DMS153 (cell line): Measurements from ENCODE around the gene TFF1.
A peak's percentile ranks its signal among the peaks of the same experiment; 100 is the strongest.

Source experiments
- DNase-seq: peaks from one replicate; lab custom pipeline; 2025; lab: John Stamatoyannopoulos, UW

TFF1 gene

DNA sequence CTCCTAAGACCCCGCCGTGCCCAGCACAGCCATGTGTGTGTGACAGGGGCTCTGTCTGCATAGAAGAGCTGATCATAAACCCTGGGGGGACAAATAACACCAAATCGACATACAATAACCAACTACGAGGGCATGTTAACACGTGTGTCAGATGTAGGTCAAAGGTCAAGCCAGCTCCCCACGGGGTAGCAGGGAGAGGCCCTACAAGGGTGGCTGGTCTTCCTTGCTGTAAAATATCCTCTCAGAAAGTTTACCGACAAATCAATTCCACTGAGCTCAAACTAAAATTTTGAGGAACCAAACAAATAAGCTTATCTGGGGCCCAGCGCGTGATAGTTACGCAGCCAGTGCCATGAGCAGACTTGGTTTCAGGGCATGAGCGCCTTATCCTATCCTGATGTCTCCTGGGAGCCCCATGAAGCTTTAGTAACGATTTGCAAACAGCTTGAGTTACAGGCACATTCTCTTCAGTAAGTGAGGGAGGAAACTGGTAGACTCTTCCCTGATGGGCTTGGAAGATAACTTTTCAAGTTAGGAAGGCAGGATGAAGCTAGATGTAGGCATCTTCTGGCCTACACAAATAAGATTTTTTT lies 32.2 kb upstream of the TFF1 start:
- peak; percentile 19 for DNase-seq

- DNase-seq, result no peak
These were observed 31.5 kb upstream of the TFF1 start for GRCh38 chr21:42397746-42398394.

DNA sequence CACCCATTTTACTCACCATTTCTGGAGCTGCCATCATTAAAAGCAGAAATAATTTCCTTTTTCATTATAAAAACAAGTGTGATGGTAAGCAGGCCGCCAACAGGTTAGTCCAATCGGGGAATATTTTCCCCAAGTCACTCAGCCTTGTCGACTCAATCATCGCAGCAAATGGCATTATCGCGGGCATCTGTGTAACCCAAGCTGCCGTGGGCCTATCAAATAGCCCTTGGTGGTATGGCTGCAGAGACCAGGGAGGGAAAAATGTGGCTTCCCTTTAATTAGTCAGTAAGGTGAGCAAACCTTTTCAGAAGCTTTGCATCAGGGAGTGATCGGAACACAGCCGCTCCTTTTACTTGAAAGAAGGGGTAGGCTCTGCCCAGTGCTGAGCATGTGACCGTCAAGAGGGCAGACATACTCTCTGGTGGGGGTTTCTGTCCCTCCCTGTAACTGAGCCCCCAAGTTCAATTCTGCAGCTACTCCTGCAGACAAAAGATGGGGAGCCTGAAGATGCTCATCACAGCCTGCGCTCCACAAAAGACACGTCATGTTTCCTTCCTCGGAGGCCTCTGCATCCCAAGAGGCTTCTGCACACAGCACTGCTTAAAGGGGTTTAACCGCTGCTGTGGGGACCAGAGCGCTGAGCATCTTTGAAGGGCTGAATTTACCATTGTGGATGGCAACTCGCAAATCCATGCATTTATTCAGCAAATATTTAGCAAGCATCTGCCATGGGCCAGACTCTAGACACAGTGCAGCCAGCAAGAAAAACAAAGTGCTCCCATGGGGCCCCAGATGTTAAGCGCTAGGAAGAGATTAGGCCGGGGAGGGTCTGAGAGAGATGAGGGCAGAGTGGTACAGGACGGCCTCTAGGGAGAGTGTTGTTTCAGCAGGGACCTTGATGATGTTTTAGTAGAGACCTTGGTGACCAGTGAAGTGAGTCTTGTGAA lies 30.7 kb upstream of the TFF1 start:
- no peak for DNase-seq

GRCh38 chr21:42395905-42396651 lies 29.7 kb upstream of the TFF1 start, which contains the start of gene TMPRSS3:
TSS of gene TMPRSS3 (minus strand) at chr21:42396052. CDS start at chr21:42395417, 635 bp downstream.
- no peak for DNase-seq

DNA sequence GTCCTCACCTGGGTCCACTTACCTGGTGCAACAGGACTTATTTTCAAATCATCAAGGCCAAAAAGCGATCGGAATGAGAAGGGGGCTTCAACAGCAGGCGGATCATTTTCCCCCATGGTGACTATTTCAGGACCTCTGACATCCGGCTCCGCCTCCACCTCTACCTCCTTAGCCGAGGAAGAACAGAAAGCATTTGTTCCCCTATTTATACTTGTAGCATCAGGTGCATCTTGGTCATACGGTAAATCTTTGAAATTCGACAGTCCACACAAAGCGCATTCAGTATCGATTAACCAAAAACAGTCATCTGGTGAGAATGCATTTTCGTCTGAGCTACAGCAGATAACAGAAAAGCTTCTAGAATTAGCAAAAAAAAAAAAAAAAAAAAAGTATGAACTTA lies 29.0 kb upstream of the TFF1 start:
- no peak for DNase-seq

DNA sequence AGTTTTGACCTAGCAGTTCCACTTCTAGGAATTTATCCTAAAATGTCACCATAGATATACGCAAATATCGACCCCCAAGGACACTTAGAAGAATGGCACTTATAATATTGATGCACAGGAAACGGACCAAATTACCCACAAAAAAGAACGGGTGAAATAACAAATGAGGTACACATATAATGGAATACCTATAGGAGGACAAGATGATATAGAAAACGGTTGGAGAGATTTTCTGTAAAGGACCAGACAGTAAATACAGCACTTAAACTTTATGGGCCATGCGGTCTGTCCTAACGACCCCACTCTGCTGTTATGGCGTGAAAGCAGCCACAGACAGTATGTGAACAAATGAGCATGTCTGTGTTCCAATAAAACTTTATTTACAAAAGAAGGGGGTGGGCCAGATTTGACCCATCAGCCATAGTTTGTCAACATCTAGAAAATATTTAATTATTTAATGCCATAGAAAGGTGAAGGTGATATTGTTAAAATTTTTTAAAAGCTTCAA lies 27.2 kb upstream of the TFF1 start:
- no peak for DNase-seq

DNA sequence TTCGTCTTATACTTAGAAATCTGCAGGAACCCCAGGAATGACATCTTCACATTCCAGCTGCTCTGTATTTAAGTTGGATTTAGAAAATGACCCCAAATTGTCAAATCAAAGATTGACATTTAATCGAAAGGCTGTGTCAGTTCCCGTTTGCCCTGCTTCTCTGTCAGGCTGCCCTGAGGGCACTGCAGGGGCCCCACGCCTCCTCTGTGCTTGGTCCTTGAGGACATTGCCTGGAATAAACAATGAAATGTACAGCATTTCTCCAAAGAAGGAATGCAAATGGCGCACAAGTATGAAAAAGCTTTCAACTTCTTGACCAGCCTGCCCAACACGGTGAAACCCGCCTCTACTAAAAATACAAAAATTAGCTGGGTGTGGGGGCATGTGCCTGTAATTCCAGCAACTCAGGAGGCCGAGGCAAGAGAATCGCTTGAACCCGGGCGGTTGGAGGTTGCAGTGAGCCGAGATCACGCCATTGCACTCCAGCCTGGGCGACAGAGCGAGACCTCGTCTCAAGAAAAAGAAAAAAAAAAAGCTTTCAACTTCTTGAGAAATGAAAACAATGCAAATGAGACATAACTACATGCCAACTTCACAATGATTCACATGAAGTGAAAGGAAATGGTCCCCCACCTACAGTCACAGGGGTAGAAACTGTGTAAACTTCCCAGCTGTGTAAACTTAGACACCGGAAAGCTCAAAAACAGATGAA lies 26.6 kb upstream of the TFF1 start:
- no peak for DNase-seq

DNA sequence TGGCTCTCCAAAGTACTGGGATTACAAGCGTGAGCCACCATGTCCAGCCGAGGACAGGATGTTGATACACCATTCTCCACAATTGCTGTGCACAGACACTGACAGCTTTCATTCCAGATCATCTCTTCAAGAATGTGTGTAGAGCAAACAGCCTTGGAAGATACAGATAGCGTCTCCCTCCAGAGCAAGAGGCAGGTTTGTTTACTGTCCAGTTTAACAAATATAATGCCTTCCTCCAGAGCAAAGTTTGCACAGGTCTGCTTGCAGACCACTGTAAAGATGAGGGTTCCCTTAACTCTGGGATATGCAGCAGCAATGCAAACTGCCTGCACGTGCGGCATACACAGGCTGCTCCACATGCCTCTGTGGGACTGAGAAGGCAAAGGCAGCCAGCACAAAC lies 25.0 kb upstream of the TFF1 start:
- no peak for DNase-seq

DNA sequence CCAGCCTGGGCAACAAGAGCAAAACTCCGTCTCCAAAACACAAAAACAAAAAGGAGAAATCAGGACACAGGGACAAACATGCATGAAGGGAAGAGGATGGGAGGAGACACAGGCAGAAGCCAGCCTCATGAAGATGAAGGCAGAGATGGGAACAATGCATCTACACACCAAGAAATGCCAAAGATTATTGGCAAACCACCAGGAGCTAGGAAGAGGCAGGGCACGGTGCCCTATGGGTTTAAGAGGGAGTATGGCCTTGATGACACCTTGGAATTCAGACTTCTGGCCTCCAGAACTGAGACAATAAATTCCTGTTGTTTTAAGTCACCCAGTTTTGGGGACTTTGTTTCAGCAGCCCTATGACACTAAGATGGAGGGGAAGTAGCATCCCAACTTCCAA lies 24.4 kb upstream of the TFF1 start:
- no peak for DNase-seq

DNA sequence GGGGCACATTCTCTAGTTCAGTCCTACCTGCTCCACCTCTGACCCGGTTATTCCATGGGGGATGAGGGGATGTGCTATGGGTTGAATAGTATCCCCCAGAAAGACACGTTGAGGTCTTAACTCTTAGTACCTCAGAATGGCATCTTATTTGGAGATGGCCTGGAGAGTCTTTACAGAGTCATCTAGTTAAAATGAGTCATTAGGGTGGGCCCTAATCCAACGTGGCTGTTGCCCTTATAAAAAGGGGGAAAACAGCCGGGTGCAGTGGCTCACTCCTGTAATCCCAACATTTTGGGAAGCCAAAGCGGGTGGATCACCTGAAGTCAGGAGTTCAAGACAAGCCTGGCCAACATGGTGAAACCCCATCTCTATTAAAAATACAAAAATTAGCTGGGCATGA lies 23.9 kb upstream of the TFF1 start:
- DNase-seq, result no peak

DNA sequence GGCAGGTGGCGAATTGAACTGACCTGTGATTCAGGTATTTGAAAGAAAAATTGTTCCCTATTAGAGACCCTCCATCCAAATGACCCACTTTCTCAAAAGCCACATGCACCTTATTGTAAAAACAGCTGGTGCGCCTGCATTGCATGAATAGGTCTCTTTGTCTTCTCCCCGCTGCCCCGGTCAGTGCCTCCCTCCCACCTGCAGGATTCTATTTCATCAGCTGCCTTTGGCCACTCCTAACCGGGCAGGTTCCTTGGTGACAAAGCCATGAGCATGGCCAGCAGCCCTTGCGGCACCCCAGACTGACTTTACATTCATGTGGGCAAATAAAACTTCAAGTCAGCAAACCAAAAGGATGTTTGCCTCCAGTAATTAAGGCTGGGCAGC lies 23.1 kb upstream of the TFF1 start:
- peak; percentile 9 for DNase-seq

DNA sequence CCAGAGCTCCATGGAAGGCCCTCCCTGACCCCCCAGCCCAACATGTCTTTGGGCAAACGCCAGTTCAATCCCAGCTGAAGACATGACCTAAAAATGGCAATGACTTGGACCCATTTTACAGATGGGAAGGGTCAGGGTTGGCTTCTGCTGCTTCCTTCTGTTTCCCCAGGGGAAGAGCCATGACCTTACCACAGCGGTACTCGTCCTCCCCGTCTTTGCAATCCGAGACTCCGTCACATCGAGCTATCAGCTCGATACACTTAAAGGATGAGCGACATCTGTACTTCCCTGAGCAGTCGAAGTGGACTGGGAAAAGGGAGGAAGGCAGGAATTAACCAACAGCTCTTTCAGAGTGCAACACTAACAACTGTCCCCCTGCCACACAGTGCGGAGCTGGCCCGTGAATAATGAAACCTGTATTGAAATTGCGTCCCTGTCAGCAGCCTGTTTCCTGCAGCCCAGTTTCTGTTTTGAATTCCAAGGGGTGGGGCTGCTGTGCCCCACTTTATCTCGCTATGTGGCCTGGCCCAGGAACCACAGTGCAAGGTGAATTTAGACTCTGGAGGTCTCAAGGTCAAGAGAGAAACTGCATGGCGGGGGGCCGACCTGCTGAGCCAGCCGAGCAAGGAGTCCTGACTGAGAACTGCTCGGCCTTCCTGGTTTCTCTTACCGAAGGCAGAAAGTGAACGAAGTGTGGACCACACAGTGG lies 22.6 kb upstream of the TFF1 start:
- DNase-seq, result no peak

DNA sequence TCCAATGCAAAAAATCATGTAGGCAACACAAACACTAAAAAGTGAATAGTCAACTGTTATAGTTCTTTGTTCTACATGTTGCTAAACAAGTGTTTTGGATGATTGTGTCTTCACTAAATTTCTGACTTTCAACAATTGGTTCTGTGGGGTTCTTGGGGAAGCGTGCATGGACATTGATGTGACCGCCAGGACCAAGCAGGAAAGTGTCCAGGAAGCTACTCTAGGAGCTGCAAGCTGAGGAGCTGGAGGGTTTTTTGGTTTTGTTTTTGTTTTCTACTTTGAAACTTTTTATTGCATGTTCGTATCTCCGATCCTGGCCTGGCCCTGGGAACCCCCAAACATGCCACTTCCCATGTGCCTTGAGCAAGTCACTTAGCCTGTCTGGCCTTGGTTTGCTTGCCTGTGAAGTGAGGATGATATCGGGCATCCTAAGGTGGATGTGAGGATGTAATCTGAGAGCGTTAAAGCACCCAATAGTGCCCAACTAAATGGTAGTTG lies 21.6 kb upstream of the TFF1 start:
- DNase-seq, result no peak

GRCh38 chr21:42387164-42387563 lies 20.8 kb upstream of the TFF1 start:
- DNase-seq, result no peak

DNA sequence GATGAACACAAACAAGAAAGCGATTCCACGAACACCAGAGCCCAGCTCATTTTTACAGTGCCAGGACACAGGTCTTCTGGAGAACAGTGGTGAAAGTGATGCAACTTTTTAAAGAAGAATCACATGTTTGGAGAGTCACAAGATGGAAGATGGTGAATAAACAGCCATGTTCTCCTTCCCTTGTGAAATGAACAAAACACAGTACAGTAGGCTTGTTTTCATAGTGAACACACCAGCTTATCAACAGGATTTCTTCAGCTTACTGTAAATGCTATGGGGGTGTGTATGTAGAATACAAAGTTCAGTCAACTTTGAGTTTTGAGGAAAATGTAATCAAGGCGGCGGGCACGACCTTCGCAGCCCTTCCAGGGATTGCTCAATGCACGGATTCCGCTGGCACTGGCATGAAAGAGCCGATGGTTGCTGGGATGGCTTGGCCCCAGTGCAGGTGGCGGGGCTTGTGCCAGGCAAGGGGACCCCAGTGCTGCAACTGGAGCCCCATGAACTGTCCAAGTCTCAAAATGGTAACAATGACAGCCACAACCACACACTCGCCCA lies 19.8 kb upstream of the TFF1 start:
- no peak for DNase-seq

- DNase-seq, result no peak
These were observed 19.3 kb upstream of the TFF1 start for GRCh38 chr21:42385619-42386018.

GRCh38 chr21:42384989-42385388 lies 18.7 kb upstream of the TFF1 start:
- no peak for DNase-seq

DNA sequence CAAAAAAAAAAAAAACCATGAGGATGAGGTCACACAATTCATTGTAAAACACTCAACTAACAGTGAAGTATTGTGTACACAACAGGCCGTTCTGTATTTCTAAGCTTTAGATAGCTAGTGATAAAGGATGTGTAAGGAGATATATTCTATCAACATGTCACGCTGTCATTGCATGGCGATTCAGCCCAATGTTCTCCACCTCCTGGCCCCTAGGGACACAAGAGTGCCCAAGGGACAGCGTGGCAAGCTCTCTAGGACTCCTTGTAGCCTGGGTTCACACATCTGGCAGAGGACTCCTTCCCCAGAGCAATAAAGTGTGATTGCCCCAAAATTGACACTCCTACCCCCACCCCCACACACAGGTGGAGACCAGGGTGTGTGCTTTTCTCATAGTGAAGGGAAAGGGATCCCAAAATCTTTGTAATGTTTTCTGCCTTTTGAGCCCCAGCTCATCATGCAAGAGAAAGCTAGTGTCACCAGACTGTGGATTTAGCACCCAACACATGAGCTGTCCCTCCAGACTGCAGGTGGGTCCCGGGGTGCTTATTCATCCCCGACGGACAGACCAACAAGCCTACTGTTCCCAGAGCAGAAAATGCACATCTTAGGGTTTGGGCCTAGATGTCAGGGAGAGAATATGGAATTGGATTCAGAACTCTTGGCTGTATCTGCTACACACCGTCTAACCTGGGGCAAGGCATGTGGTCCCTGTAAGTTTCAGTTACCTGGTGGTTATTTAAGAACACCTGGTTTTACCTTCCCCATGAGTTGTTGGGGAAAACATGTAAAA lies 18.0 kb upstream of the TFF1 start:
- DNase-seq, result peak; percentile 88

GRCh38 chr21:42383331-42383730 lies 17.0 kb upstream of the TFF1 start:
- DNase-seq, result no peak
